C4-2B (cell line): ENCODE results near the gene SPSB3.

Experiments used
- CTCF ChIP-seq: fragments of 450-650 bp; conservative IDR thresholded peaks from 2 replicates; pipeline ENCODE4 v1.5.1; 2017; ENCODE audit warnings: mild to moderate bottlenecking
- ZFX ChIP-seq: fragments of 450-650 bp; IDR thresholded peaks from 2 replicates; pipeline ENCODE4 v1.6.1; 2017

GRCh38 chr16:1787056-1787321 lies 4.6 kb upstream of the SPSB3 start:
- TF ChIP-seq CTCF, result no peak
- TF ChIP-seq ZFX, result no peak
